Uterus (tissue), 2 donors: ENCODE results near the gene PIP5K1C.

Experiments
- CTCF ChIP-seq, 4 experiments: fragments of 200-600 bp in 2 of 4; fragments of 450-650 bp in 2 of 4; sonication (generic) in 2 of 4; IDR thresholded peaks; one replicate each; pipeline ENCODE4 v1.5.1; 2016 to 2019; ENCODE audit warnings: antibody characterized with exemption in 4 of 4, mild to moderate bottlenecking in 2 of 4, moderate library complexity in 1 of 4
- POLR2A ChIP-seq, 2 donors: fragments of 450-650 bp; IDR thresholded peaks; one replicate each; pipeline ENCODE4 v1.6.1; 2016; ENCODE audit warnings: antibody characterized with exemption in 2 of 2, mild to moderate bottlenecking in 1 of 2, moderate library complexity in 1 of 2

- TF ChIP-seq CTCF (IDR thresholded peaks at IDR 0.05) (no peak), POLR2A (IDR thresholded peaks at IDR 0.05) (no peak)
These were observed 113.4 kb downstream of the PIP5K1C start for GRCh38 chr19:3586707-3587346.
